ENCODE data around the gene EXOSC2. TPM values are rescaled to one million over a fixed set of nuclear protein-coding genes. Genes with fewer than 3 reads are reported as not detected.
A peak's percentile ranks its signal among the peaks of the same experiment; 100 is the strongest.

EXOSC2 gene
- total RNA-seq, 4 donors from 2014 or later: 16.9 to 46.6 (median 22.6) TPM

- no peak for ATAC-seq (ENCODE audit: low FRiP score)
- TF ChIP-seq, protein P1, sequence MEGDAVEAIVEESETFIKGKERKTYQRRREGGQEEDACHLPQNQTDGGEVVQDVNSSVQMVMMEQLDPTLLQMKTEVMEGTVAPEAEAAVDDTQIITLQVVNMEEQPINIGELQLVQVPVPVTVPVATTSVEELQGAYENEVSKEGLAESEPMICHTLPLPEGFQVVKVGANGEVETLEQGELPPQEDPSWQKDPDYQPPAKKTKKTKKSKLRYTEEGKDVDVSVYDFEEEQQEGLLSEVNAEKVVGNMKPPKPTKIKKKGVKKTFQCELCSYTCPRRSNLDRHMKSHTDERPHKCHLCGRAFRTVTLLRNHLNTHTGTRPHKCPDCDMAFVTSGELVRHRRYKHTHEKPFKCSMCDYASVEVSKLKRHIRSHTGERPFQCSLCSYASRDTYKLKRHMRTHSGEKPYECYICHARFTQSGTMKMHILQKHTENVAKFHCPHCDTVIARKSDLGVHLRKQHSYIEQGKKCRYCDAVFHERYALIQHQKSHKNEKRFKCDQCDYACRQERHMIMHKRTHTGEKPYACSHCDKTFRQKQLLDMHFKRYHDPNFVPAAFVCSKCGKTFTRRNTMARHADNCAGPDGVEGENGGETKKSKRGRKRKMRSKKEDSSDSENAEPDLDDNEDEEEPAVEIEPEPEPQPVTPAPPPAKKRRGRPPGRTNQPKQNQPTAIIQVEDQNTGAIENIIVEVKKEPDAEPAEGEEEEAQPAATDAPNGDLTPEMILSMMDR (IDR thresholded peaks at IDR 0.05): no peak
- DNase-seq (ENCODE audit: low spot score): no peak
These were observed 3.4 kb downstream of the EXOSC2 start for GRCh38 chr9:130696996-130697395.

- no peak for ATAC-seq (ENCODE audit: low FRiP score)
- DNase-seq (ENCODE audit: low spot score): no peak
- TF ChIP-seq, protein P1 (IDR thresholded peaks at IDR 0.05): no peak
These were observed 4.9 kb downstream of the EXOSC2 start for GRCh38 chr9:130698514-130698913.

- TF ChIP-seq, protein P1 (IDR thresholded peaks at IDR 0.05): no peak
- DNase-seq (ENCODE audit: low spot score): no peak
- ATAC-seq (ENCODE audit: low FRiP score): no peak
These were observed 5.5 kb downstream of the EXOSC2 start for GRCh38 chr9:130699047-130699446.

DNA sequence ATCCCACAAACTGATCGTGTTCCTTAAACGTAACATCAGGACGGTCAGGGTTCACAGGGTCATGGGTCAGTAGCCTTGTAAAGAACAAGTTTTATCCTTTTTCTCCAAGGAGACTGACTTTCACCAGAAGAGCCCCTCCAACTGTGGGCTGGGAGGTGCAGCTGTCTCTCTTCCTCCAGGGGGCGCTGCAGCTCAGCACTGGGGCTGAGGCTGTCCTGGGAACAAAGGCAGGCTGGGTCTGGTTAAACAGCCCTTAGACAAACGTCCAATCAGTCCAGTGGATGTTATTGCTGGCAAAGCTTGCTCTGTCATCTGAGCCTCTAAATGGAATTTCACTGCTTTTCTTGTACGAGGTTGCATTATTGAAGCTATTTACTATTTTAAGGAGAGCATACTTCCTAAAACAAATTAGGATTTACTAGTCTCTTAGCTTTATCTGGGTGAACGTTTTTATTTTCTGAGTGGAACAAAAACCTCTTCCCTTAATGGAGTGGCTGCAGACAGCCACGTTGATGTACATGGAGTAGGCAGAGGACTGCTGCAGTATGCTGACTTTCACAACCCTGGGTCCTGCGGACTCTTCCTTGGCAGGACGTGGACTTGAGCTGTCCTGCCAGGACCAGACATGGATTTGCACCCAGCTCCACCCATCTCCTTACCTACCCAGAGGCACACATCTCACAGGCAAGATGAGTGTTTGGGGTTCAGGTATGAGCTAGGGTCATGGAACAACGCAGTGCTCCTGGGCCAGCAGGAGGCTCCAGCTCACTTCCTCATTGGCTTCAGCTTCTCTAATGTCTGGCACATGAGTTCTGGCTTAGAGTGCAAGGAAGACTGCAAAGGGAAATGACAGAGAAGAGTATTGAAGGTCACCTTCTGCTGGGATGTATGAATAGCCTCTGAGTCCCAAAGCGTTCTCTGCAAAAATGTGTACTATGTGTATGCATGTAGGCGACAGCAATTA lies 7.8 kb downstream of the EXOSC2 start:
- DNase-seq (ENCODE audit: low spot score) (peak; percentile 64), ATAC-seq (ENCODE audit: low FRiP score) (peak; percentile 58)
- TF ChIP-seq, protein P1 (IDR thresholded peaks at IDR 0.05): peak in 1 of 3 donors; percentile 27

- TF ChIP-seq, protein P1 (IDR thresholded peaks at IDR 0.05): no peak
- no peak for DNase-seq (ENCODE audit: low spot score)
These were observed 9.9 kb downstream of the EXOSC2 start for GRCh38 chr9:130703501-130703900.

DNA sequence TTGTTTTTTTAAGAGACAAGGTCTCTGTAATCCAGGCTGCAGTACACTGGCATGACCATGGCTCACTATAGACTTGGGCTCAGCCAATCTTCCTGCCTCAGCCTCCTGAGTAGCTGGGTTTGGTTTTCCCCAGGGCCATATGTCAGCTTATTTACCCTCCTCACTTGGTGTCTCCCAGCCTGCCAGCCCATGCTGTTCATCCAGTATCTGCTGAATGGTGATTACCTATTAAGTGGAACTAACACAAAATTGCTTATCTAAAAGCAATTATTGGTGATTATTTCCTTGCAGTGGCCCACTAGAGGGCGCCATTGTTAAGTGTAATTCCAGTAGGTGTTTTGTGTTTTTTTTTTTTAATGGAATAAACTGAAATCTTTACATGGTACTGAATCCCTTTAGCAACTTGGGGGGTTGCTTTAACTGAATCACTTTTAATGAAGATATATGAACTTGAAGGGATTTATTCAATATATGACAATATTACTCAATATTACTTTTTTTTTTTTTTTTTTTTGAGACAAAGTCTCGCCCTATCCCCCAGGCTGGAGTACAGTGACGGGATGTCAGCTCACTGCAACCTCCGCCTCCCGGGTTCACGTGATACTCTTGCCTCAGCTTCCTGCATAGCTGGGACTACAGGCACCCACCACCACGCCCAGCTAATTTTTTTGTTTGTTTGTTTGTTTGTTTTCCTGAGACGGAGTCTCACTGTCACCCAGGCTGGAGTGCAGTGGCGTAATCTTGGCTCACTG lies 13.8 kb downstream of the EXOSC2 start:
- ATAC-seq (ENCODE audit: low FRiP score) (no peak), DNase-seq (ENCODE audit: low spot score) (peak; percentile 63)

More at GRCh38 chr9:130703501-130703900, 9.9 kb downstream of the EXOSC2 start:
- no peak for ATAC-seq (ENCODE audit: low FRiP score)

More for the DNA sequence above, 13.8 kb downstream of the EXOSC2 start:
- TF ChIP-seq, protein P1 (IDR thresholded peaks at IDR 0.05): no peak
